Endothelial cell of umbilical vein (primary cell): ENCODE results near the gene GATA3. TPM values are rescaled to one million over a fixed set of nuclear protein-coding genes. Genes with fewer than 3 reads are reported as not detected.

Experiments used
- BruUV-seq: library from RNA; stranded (reverse); fragments of 400-500 nt; replicated peaks from 2 replicates; lab custom pipeline; 2021; lab: Mats Ljungman, UMichigan
- CTCF ChIA-PET: fragments of 300-600, 350-600 bp; sonication (Branson Sonifier 250); formaldehyde crosslinking; loops from one replicate; lab custom pipeline; 2021; ENCODE audit warnings: antibody characterized with exemption, inconsistent platforms; lab: Charles Lee
- POLR2A ChIA-PET: fragments of 300-600, 350-600 bp; sonication (Branson Sonifier 250); formaldehyde crosslinking; loops from one replicate; lab custom pipeline; 2021; ENCODE audit warnings: antibody characterized with exemption, inconsistent platforms; lab: Charles Lee
- DNase-seq: peaks from one replicate; pipeline ENCODE4 v3.0.0-alpha.2; 2011; ENCODE audit warnings: low read depth, low spot score
- FAIRE-seq: peaks from 2 replicates; lab custom pipeline; 2011; peaks lifted over from hg19 to GRCh38; lab: Jason Lieb, UNC
- H2AFZ ChIP-seq: 2 replicates; pipeline ENCODE4 v1.6.0; 2012; ENCODE audit warnings: low read depth, low read length, control low read depth, inconsistent platforms
- H3K27ac ChIP-seq: 2 replicates; pipeline ENCODE4 v1.5.1; 2011; ENCODE audit warnings: low read depth, mild to moderate bottlenecking, control low read depth, low read length, moderate library complexity; ENCODE audit not compliant: insufficient read depth
- H3K27me3 ChIP-seq, 2 experiments: 2 replicates each; pipeline versions ENCODE4 v1.6.0 to v1.6.1; 2011; ENCODE audit warnings: low read length in 2 of 2, mixed read lengths in 1 of 2; ENCODE audit not compliant: control insufficient read depth in 2 of 2, insufficient read depth in 2 of 2
- H3K36me3 ChIP-seq, 2 experiments: 2 replicates in 1 of 2; 3 replicates in 1 of 2; pipeline ENCODE4 v1.5.1; 2011; ENCODE audit warnings: low read length in 2 of 2, mild to moderate bottlenecking in 1 of 2, moderate library complexity in 1 of 2; ENCODE audit not compliant: control insufficient read depth in 2 of 2, insufficient read depth in 2 of 2; ENCODE audit errors: extremely low read depth in 1 of 2
- H3K4me1 ChIP-seq: 3 replicates; pipeline ENCODE4 v1.5.1; 2011; ENCODE audit warnings: mild to moderate bottlenecking, low read length; ENCODE audit not compliant: control insufficient read depth, insufficient read depth; ENCODE audit errors: extremely low read depth
- H3K4me2 ChIP-seq: 2 replicates; pipeline ENCODE4 v1.6.1; 2011; ENCODE audit warnings: low read length, control low read depth, mixed read lengths; ENCODE audit not compliant: insufficient read depth
- H3K4me3 ChIP-seq, 3 experiments: fragments of 200-600 bp in 1 of 3; sonication (generic), shearing (Covaris generic) in 1 of 3; replicated peaks in 1 of 3; 2 replicates each; pipeline ENCODE4 v1.5.1; 2011 to 2016; ENCODE audit warnings: control low read depth in 3 of 3, low read length in 3 of 3, mild to moderate bottlenecking in 2 of 3, inconsistent platforms in 1 of 3, low read depth in 1 of 3, moderate library complexity in 1 of 3; ENCODE audit not compliant: insufficient read depth in 1 of 3
- H3K79me2 ChIP-seq: 2 replicates; pipeline ENCODE4 v1.6.0; 2012; ENCODE audit warnings: low read length, inconsistent platforms; ENCODE audit not compliant: control insufficient read depth, insufficient read depth
- H3K9ac ChIP-seq: replicated peaks from 2 replicates; pipeline ENCODE3; 2011; ENCODE audit warnings: low read length, control low read depth; ENCODE audit not compliant: insufficient read depth; ENCODE audit errors: extremely low read depth
- H3K9me1 ChIP-seq: replicated peaks from 3 replicates; pipeline ENCODE4 v1.6.0; 2011; ENCODE audit warnings: mild to moderate bottlenecking, low read length; ENCODE audit not compliant: control insufficient read depth, insufficient read depth; ENCODE audit errors: extremely low read depth
- H3K9me3 ChIP-seq: replicated peaks from 2 replicates; pipeline ENCODE4 v1.5.1; 2012; ENCODE audit warnings: low read length, inconsistent platforms; ENCODE audit not compliant: control insufficient read depth, insufficient read depth
- H4K20me1 ChIP-seq: replicated peaks from 2 replicates; pipeline ENCODE3; 2011; ENCODE audit warnings: mild to moderate bottlenecking, low read length; ENCODE audit not compliant: control insufficient read depth, insufficient read depth; ENCODE audit errors: extremely low read depth
- EZH2 ChIP-seq: IDR thresholded peaks from 2 replicates; pipeline ENCODE4 v1.6.1; 2012; ENCODE audit warnings: borderline replicate concordance, low read depth, mild to moderate bottlenecking, moderate library complexity, low read length, inconsistent platforms; ENCODE audit not compliant: severe bottlenecking
- FOS ChIP-seq: IDR thresholded peaks from 2 replicates; pipeline ENCODE4 v1.6.1; 2011; ENCODE audit warnings: mild to moderate bottlenecking, low read length, moderate library complexity, borderline replicate concordance; ENCODE audit not compliant: insufficient read depth
- GATA2 ChIP-seq: IDR thresholded peaks from 2 replicates; pipeline ENCODE4 v1.7.0; 2011; ENCODE audit warnings: low read depth, mild to moderate bottlenecking, moderate library complexity, mixed read lengths, low read length; ENCODE audit not compliant: insufficient read length, insufficient read depth
- JUN ChIP-seq: IDR thresholded peaks from 2 replicates; pipeline ENCODE4 v1.6.1; 2011; ENCODE audit warnings: borderline replicate concordance, low read depth; ENCODE audit not compliant: insufficient read length, insufficient read depth
- MYC ChIP-seq: IDR thresholded peaks from one replicate; pipeline ENCODE4 v1.6.1; 2011; ENCODE audit warnings: mild to moderate bottlenecking, low read depth, low read length
- POLR2A ChIP-seq: IDR thresholded peaks from 2 replicates; pipeline ENCODE4 v1.6.1; 2012; ENCODE audit warnings: low read depth, mild to moderate bottlenecking, control low read depth, low read length
- POLR2AphosphoS5 ChIP-seq: IDR thresholded peaks from 2 replicates; pipeline ENCODE4 v1.6.1; 2012; ENCODE audit warnings: low read depth, mild to moderate bottlenecking, control low read depth, low read length, moderate library complexity; ENCODE audit not compliant: insufficient read depth
- dilution Hi-C: fragments of 300-500 bp; cut with MboI; formaldehyde crosslinking; loops from one replicate; pipeline ENCODE4 v1.15.0; 2019; ENCODE audit warnings: low sequenced_read_pairs; ENCODE audit not compliant: extremely low pct_ligation_motif_present
- intact Hi-C: fragments of 100-400 bp; cut with micrococcal nuclease; formaldehyde crosslinking; loops from one replicate; pipeline ENCODE4 v1.10.0; 2022
- polyA plus RNA-seq, 4 experiments: library from polyadenylated mRNA; depleted of rRNA in 3 of 4; stranded (reverse) in 3 of 4; unstranded in 1 of 4; fragments of >200 nt; gene quantifications; 2 replicates each; pipeline versions ENCODE4 v1.2.1 to v1.2.3, GENCODE V29; 2011 to 2012; ENCODE audit warnings: missing spikeins in 1 of 4
- total RNA-seq: library from RNA; stranded (reverse); gene quantifications from 2 replicates; pipeline ENCODE4 v1.2.3, GENCODE V29; 2021
- TF ChIP-seq, protein P1 (sequence below), 2 donors: IDR thresholded peaks; 1 replicate in 1 of 2; 2 replicates in 1 of 2; pipeline ENCODE4 v1.5.1; 2011; ENCODE audit warnings: low read length in 2 of 2, mild to moderate bottlenecking in 2 of 2, moderate library complexity in 2 of 2, control low read depth in 1 of 2, inconsistent platforms in 1 of 2, low read depth in 1 of 2; ENCODE audit not compliant: insufficient read depth in 1 of 2; ENCODE audit errors: extremely low read depth in 1 of 2
- TF ChIP-seq, protein P2 (sequence below): IDR thresholded peaks from 2 replicates; pipeline ENCODE4 v1.6.1; 2011; ENCODE audit not compliant: insufficient read depth, insufficient read length

The GATA3 gene
- total and polyA plus RNA-seq, 2 donors (not counting 3 experiments of a cell fraction or from before 2014, with no cell fraction given), result 9.3 to 33.0 TPM

DNA sequence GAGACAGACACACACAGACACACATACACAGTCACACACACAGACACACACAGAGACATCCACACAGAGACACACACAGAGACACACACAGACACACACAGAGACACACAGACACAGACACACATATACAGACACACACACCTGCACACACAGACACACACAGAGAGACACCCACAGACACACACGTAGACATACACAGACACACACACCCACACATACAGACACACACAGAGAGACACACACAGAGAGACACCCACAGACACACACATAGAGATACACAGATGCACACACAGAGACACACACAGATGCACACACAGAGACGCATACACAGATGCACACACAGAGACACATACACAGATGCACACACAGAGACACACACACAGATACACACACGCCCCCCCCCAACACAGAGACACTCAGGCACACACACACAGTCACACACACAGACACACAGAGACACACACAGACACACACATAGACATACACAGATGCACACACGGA lies 58.5 kb downstream of the GATA3 start:
- Histone ChIP-seq H3K9ac (no peak overlapping the region), H2AFZ (no peak overlapping the region), H4K20me1 (no peaks in the 10 kb centered on the region), H3K36me3 (no peaks in the 10 kb centered on the region), H3K9me1 (no peaks in the 10 kb centered on the region), H3K4me3 (no peak overlapping the region), H3K27ac (no peak overlapping the region), H3K4me2 (no peak overlapping the region), H3K27me3 (no peaks in the 10 kb centered on the region), H3K9me3 (no peaks in the 10 kb centered on the region), H3K79me2 (no peaks in the 10 kb centered on the region), H3K4me1 (no peaks in the 10 kb centered on the region)
- POLR2A ChIA-PET, result no interaction called here
- intact Hi-C loops, result no loop called here
- CTCF ChIA-PET, result no interaction called here
- TF ChIP-seq JUN (no peak), POLR2AphosphoS5 (no peak), FOS (no peak), GATA2 (no peak), POLR2A (no peak), EZH2 (no peak), MYC (no peak)
- TF ChIP-seq, protein P1, sequence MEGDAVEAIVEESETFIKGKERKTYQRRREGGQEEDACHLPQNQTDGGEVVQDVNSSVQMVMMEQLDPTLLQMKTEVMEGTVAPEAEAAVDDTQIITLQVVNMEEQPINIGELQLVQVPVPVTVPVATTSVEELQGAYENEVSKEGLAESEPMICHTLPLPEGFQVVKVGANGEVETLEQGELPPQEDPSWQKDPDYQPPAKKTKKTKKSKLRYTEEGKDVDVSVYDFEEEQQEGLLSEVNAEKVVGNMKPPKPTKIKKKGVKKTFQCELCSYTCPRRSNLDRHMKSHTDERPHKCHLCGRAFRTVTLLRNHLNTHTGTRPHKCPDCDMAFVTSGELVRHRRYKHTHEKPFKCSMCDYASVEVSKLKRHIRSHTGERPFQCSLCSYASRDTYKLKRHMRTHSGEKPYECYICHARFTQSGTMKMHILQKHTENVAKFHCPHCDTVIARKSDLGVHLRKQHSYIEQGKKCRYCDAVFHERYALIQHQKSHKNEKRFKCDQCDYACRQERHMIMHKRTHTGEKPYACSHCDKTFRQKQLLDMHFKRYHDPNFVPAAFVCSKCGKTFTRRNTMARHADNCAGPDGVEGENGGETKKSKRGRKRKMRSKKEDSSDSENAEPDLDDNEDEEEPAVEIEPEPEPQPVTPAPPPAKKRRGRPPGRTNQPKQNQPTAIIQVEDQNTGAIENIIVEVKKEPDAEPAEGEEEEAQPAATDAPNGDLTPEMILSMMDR (IDR thresholded peaks at IDR 0.05; ENCODE audit: extremely low read depth in 1 of 2, insufficient read depth in 1 of 2, low read depth in 1 of 2, low read length in 2 of 2), result no peak
- TF ChIP-seq, protein P2, sequence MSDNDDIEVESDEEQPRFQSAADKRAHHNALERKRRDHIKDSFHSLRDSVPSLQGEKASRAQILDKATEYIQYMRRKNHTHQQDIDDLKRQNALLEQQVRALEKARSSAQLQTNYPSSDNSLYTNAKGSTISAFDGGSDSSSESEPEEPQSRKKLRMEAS, result no peak
- FAIRE-seq (no peak), DNase-seq (no peak)
- BruUV-seq, result no TSS peak
- dilution Hi-C loops, result no loop called here
